T-helper 22 cell (primary cell): ENCODE data around the gene SH2B2.
A peak's percentile ranks its signal among the peaks of the same experiment; 100 is the strongest.

Experiments used
- DNase-seq: peaks from one replicate; pipeline ENCODE4 v3.0.0-alpha.2; 2020; ENCODE audit warnings: low read depth

SH2B2 gene

DNA sequence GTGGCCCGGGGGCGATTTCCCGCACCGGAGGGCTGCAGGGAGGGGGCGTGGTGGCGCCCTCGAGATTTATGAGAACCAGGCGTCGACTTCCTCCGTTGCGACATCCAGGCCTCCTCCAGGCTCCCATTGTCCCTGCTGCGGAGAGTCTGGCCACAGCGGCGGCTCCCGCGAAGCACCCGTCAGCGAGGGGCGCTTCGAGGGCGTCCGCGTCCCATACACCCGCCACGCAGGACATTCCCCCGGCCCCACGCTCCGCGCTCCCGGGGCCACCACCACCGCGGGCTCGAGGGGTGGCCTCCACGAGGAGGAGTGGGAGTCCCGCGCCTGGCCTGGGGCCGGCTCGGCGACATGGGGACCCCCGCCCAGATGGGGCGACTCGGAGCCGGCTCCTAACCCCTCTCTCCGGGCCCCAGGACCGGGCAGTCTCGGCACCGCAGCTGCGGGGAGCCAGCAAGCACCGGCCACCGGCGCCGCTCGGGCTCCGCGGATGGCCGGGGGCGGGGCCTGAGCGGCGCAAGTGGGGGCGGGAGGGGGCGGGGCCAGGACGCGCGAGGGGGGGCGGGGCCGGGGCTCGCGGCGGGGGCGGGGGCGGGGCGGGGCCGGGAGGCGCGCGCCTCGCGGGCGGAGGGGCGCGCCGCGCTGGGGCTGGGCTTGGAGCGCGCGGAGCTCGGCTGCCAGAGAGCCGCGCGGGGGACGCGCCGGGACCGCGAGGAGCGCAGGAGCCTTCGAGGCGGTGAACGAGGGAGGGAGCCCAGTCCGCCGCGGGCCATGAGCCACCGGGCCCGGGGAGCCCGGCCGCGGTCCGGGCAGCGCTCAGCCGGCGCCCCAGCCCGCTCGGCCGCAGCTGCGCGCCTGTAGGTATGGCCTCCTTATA, at the start of gene SH2B2:
SH2B2 (plus strand) TSS at position 632 of the 874 bp plus-strand sequence. CDS start 13,683 bp downstream, outside the sequence.
- DNase-seq: peak; percentile 32

- no peak for DNase-seq
These were observed 47.4 kb upstream of the SH2B2 start for GRCh38 chr7:102239206-102239820.

DNA sequence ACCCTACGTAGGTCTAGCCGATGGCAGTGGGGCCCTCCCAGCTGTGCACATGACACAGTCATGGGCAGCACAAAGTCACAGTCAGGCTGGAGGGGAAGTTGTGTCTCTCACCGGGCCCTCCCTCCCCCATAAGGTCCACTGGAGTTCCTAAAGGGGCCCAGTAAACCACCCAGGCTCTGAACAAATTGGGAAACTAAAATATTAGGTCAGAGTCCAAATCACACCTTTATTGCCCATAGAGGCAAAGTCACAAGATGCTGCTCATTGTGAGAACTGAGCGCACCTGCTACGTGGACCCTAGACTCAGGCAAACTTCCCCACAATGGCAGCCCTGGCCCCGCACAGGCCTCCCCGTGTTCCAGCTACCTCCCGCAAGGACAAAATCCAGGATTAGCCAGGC, 45.2 kb upstream of the SH2B2 start:
- no peak for DNase-seq

GRCh38 chr7:102244601-102245000, 42.1 kb upstream of the SH2B2 start:
- DNase-seq: no peak

GRCh38 chr7:102248081-102248455, 38.6 kb upstream of the SH2B2 start:
- DNase-seq: no peak

DNA sequence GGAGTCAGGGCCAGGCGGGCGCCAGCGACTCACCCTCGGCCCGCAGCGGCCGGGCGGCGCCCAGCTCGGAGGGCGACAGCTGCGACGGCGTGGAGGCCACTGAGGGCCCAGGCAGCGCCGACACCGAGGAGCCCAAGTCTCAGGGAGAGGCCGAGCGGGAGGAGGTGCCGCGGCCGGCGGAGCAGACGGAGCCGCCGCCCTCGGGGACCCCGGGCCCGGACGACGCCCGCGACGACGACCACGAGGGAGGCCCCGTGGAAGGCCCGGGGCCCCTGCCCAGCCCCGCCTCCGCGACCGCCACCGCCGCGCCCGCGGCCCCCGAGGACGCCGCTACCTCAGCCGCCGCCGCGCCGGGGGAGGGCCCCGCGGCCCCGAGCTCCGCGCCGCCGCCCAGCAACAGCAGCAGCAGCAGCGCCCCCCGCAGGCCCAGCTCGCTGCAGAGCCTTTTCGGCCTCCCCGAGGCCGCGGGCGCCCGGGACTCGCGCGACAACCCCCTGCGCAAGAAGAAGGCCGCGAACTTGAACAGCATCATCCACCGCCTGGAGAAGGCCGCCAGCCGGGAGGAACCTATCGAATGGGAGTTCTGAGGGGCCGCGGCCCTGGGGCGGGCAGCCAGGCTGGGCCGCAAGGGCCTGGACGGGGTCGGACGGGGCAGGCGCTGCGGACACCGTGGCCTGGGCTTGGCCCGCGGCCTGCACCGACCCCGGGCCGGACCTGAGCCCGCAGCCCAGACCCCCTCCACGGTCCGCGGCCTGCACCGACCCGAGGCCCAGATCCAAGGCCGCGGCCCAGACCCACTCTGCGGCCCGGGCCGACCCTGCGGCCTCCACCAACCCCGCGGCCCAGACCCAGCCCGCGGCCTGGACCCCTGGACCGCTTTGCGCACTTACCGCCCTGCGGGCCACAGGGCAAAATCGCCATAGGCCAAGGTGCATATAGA, 37.9 kb upstream of the SH2B2 start:
- DNase-seq: no peak

- DNase-seq: no peak
These were observed 34.9 kb upstream of the SH2B2 start for GRCh38 chr7:102251531-102252365.

DNA sequence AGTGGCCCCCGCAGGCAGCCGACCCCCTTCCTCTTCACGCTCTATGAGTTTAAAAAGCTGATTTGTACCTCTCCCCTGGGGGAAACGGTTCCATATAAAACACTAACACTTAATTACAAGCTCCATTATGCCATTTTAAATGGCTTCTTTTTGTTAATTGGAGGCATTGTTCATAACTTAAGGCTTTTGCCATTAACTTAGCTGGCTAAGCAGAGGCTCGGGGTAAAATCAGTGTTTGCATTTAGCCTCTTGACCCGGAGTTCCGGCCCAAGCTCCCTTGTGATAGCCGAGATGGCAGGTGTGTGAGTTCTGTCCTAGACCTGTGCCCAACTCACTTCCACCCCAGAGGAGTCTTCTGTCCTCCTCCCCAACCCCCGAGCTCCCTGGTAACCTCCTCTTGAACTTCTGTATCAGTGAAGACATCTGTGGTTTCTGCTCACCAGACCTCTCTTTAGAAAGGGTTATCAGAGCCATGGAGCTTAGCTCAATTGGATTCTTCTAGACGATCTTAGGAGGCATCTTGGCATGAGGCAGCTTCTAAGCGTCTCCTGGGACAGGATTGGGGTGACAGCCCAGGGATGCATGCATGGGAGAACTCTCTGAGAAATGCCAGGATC, 34.2 kb upstream of the SH2B2 start:
- DNase-seq: no peak

DNA sequence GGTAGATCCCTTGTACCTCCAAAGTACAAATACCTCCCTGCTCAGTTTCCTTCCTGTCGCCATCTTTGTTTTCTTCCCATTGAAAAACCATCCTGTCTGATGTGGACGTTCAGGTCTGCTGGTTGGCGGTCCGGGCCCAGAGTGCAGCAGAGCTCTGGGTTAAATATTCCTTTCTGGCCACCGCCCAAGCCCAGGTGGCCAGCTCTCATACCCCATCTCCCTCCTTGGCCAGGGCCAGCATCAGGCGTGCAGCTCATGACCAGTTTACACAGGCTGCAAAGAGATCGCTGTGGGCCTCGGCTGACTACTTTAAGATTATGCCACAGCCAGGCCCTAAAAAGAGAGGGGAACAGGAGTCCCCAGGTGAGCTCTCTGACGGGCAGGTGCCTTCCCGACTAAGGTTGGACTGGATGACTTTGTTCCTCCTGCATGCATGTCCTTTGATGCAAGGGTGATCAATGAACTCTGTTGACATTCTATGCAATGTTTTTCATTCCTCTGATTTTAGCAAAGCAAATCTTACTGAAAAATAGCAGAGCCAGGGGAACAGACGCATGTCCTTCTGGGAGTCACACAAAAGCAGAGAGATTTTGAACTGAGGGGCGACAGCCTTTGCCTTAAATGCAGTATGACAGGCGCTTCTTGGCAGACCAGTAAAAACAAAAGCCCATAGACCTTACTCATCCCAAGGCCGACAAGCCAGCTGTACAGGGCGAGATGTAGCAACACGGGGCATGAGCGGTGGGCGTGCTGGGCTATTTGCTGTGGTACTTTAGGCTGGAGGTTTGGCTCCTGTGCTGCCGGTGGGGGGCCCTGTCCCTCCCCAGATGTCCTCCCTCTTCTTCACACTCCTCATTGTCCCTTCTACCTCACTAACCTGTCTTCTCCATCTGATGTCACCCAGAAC, 33.3 kb upstream of the SH2B2 start:
- no peak for DNase-seq

GRCh38 chr7:102253973-102254370, 32.7 kb upstream of the SH2B2 start:
- no peak for DNase-seq

GRCh38 chr7:102254521-102254920, 32.1 kb upstream of the SH2B2 start:
- no peak for DNase-seq

GRCh38 chr7:102255501-102255900, 31.2 kb upstream of the SH2B2 start:
- no peak for DNase-seq

DNA sequence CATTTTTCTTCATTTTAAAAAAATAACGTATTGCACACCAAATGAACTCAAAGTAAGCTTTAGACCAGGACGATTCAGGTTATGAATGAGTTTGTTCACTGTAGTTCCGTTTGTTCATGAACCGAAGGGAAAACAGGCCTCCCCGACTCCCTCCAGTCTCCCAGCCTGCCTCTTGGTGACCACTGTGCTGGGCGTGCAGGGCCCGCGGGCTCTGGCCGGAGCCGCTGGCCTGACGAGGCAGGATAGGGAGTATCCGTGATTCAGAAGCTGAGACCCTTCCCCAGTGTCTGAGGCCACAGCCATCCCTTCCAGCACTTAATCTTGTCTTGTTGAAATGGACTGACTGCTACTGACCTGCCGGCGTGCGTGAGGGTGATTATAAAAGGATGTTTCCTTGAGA, 30.8 kb upstream of the SH2B2 start:
- DNase-seq: no peak

DNA sequence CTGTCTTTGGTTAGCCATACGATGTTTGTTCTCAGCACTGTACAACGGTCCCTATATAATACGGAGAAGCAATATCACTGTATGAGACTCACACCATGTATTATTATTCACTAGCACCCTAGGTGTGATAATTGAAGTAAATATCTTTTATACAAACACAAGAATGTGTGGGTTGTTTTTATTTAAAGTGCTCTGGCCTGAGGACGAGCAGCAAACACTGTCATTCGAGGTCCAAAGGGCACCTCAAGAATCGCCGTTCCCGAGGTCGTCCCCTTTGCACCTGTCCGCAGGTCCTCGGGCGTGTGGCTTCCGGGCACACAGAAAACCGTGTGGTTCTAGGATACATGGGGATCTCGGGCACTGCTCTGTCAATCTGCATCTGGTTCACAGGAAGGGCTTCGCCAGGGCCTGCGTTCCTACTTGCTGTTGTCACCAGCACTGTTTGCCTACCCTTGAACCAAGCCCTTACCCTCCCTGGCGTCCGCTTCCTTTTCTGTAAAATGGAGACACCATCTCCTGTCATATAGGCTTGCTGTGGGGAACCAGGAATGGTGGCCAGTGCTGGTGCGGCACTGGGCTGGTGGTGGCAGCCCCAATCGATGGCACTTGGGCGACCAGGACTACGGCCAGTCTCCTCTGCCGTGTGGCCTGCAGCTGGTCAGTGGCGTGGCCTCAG, 28.5 kb upstream of the SH2B2 start:
- no peak for DNase-seq

GRCh38 chr7:102258749-102259107, 27.9 kb upstream of the SH2B2 start:
- no peak for DNase-seq

- no peak for DNase-seq
These were observed 25.8 kb upstream of the SH2B2 start for GRCh38 chr7:102260856-102261255.

- no peak for DNase-seq
These were observed 25.2 kb upstream of the SH2B2 start for GRCh38 chr7:102261451-102261850.

DNA sequence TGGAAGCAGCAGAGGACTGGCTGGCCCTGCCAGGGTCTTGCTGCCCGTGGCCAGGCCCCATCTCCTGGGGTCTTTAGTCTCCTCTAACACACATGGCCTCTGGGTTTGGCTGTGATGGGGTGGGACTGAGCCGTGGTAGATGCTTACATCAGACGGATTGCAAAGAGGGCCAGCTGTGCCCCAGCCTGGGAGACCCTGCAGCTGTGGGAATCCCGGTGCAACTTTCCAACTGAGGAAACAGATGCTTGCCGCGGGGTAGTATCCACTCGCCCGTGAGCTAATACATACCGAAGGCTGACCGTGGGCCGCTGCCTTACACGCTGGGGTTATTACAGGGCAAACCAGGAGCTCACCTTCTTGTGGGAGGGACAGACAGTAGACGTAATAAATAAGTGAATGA, 24.1 kb upstream of the SH2B2 start:
- DNase-seq: no peak

GRCh38 chr7:102264367-102264891, 22.2 kb upstream of the SH2B2 start:
- no peak for DNase-seq
